ENCODE measurements around the gene SH3PXD2A. TPM values are rescaled to one million over a fixed set of nuclear protein-coding genes. Genes with fewer than 3 reads are reported as not detected.
"Not testable (repeated sequence)": the region's sequence is repeated elsewhere in the genome, so short reads cannot be mapped to it uniquely, and the experiment has no call there.

Gene SH3PXD2A
- total RNA-seq, 2 experiments from 2014 or later, result 6.9 to 7.0 TPM

GRCh38 chr10:103761075-103761920, 94.1 kb downstream of the SH3PXD2A start:
- no peaks in the 10 kb centered on the region for H3K9me3 Mint-ChIP-seq
- H3K27me3 Mint-ChIP-seq, result no peaks in the 10 kb centered on the region
- ChIA-PET CTCF (no interaction called here), POLR2A (no interaction called here)
- H3K9me3 ChIP-seq (ENCODE audit: control insufficient read depth in 1 of 2, insufficient read depth in 1 of 2, low read length in 2 of 2), result no peaks in the 10 kb centered on the region
- ATAC-seq (ENCODE audit: poor library complexity) (no peak), DNase-seq (no peak)
- no peak for TF ChIP-seq CTCF (IDR thresholded peaks at IDR 0.05)
- intact Hi-C loops (cut with DNase I, micrococcal nuclease), result no loop called here
- H3K36me3 ChIP-seq (ENCODE audit: insufficient read depth, low read length), result no peaks in the 10 kb centered on the region
- H3K4me1 Mint-ChIP-seq (ENCODE audit: low read depth), result peaks cover 86% of the 10 kb centered on the region
- no peak overlapping the region for H3K27ac ChIP-seq (ENCODE audit: low read depth in 1 of 2, low read length in 2 of 2)
- no peak overlapping the region for H3K27ac Mint-ChIP-seq
- H3K36me3 Mint-ChIP-seq (ENCODE audit: low read depth), result no peaks in the 10 kb centered on the region
- H3K4me1 ChIP-seq (ENCODE audit: insufficient read depth, low read length), result peaks cover 83% of the 10 kb centered on the region
- no peak overlapping the region for H3K4me3 Mint-ChIP-seq
- no peaks in the 10 kb centered on the region for H3K27me3 ChIP-seq (ENCODE audit: control insufficient read depth in 1 of 2, insufficient read depth in 2 of 2, low read length in 2 of 2)
- no peak overlapping the region for H3K4me3 ChIP-seq (ENCODE audit: low read length)

- H3K27me3 Mint-ChIP-seq; CTCF ChIA-PET; DNase-seq; intact Hi-C loops (cut with DNase I, micrococcal nuclease); H3K4me3 Mint-ChIP-seq; H3K36me3 ChIP-seq (ENCODE audit: insufficient read depth, low read length); H3K9me3 Mint-ChIP-seq; H3K27me3 ChIP-seq (ENCODE audit: control insufficient read depth in 1 of 2, insufficient read depth in 2 of 2, low read length in 2 of 2); H3K9me3 ChIP-seq (ENCODE audit: control insufficient read depth in 1 of 2, insufficient read depth in 1 of 2, low read length in 2 of 2); POLR2A ChIA-PET; H3K27ac Mint-ChIP-seq; H3K36me3 Mint-ChIP-seq (ENCODE audit: low read depth); ATAC-seq (ENCODE audit: poor library complexity); H3K27ac ChIP-seq (ENCODE audit: low read depth in 1 of 2, low read length in 2 of 2); H3K4me3 ChIP-seq (ENCODE audit: low read length): not testable (repeated sequence)
- H3K4me1 ChIP-seq (ENCODE audit: insufficient read depth, low read length), result peaks cover 73% of the 10 kb centered on the region
- peaks cover 76% of the 10 kb centered on the region for H3K4me1 Mint-ChIP-seq (ENCODE audit: low read depth)
Measured at GRCh38 chr10:103760233-103760632, 95.1 kb downstream of the SH3PXD2A start.

- ATAC-seq (ENCODE audit: poor library complexity) (peak; percentile 76), DNase-seq (peak in 5 of 14 experiments; percentile 16 to 47 (median 39))
- no peak for TF ChIP-seq CTCF (IDR thresholded peaks at IDR 0.05)
- ChIA-PET POLR2A (interaction anchor here (2.5 kb wide), 1 partner anchor 14 kb away, joined by 13 read pairs; no protein-coding TSS in a partner anchor), CTCF (no interaction called here)
- H3K27me3 Mint-ChIP-seq, result no peaks in the 10 kb centered on the region
- peak overlapping the region; percentile 72 for H3K27ac Mint-ChIP-seq
- Histone ChIP-seq H3K9me3 (ENCODE audit: control insufficient read depth in 1 of 2, insufficient read depth in 1 of 2, low read length in 2 of 2) (no peaks in the 10 kb centered on the region), H3K27me3 (ENCODE audit: control insufficient read depth in 1 of 2, insufficient read depth in 2 of 2, low read length in 2 of 2) (no peaks in the 10 kb centered on the region), H3K27ac (ENCODE audit: low read depth in 1 of 2, low read length in 2 of 2) (peak overlapping the region in 1 of 2 donors; percentile 19), H3K4me1 (ENCODE audit: insufficient read depth, low read length) (peaks cover 63% of the 10 kb centered on the region), H3K4me3 (ENCODE audit: low read length) (no peak overlapping the region), H3K36me3 (ENCODE audit: insufficient read depth, low read length) (no peaks in the 10 kb centered on the region)
- peaks cover 66% of the 10 kb centered on the region for H3K4me1 Mint-ChIP-seq (ENCODE audit: low read depth)
- no peaks in the 10 kb centered on the region for H3K9me3 Mint-ChIP-seq
- intact Hi-C loops (cut with DNase I, micrococcal nuclease), result no loop called here
- H3K4me3 Mint-ChIP-seq, result peak overlapping the region; percentile 25
- no peaks in the 10 kb centered on the region for H3K36me3 Mint-ChIP-seq (ENCODE audit: low read depth)
Measured at GRCh38 chr10:103759100-103759781, 96.1 kb downstream of the SH3PXD2A start.
